Mucosa of rectum (tissue), 2 donors: ENCODE measurements around the gene GPX3.

Experiments
- H3K27ac ChIP-seq, 2 donors: one replicate each; pipeline ENCODE4 v1.7.0; 2013; ENCODE audit warnings: inconsistent platforms in 2 of 2, low read depth in 2 of 2, low read length in 2 of 2
- H3K27me3 ChIP-seq, 2 donors: one replicate each; pipeline ENCODE4 v1.7.0; 2013; ENCODE audit warnings: low read length in 2 of 2; ENCODE audit not compliant: control insufficient read depth in 2 of 2, insufficient read depth in 2 of 2
- H3K36me3 ChIP-seq, 2 donors: one replicate each; pipeline ENCODE4 v1.7.0; 2013; ENCODE audit warnings: low read length in 2 of 2; ENCODE audit not compliant: control insufficient read depth in 2 of 2, insufficient read depth in 2 of 2
- H3K4me1 ChIP-seq, 2 donors: one replicate each; pipeline ENCODE4 v1.7.0; 2013; ENCODE audit warnings: low read length in 2 of 2, mild to moderate bottlenecking in 1 of 2; ENCODE audit not compliant: control insufficient read depth in 2 of 2, insufficient read depth in 2 of 2
- H3K4me3 ChIP-seq, 2 donors: one replicate each; pipeline ENCODE4 v1.7.0; 2013; ENCODE audit warnings: low read length in 2 of 2
- H3K9ac ChIP-seq, 2 donors: one replicate each; pipeline ENCODE4 v1.7.0; 2013; ENCODE audit warnings: low read length in 2 of 2, low read depth in 1 of 2, mild to moderate bottlenecking in 1 of 2
- H3K9me3 ChIP-seq, 2 donors: one replicate each; pipeline ENCODE4 v1.7.0; 2013; ENCODE audit warnings: low read length in 2 of 2; ENCODE audit not compliant: control insufficient read depth in 2 of 2
- donor health status: healthy.
- donor health status: Normal muscosa, but diverticular disease.

Gene GPX3

DNA sequence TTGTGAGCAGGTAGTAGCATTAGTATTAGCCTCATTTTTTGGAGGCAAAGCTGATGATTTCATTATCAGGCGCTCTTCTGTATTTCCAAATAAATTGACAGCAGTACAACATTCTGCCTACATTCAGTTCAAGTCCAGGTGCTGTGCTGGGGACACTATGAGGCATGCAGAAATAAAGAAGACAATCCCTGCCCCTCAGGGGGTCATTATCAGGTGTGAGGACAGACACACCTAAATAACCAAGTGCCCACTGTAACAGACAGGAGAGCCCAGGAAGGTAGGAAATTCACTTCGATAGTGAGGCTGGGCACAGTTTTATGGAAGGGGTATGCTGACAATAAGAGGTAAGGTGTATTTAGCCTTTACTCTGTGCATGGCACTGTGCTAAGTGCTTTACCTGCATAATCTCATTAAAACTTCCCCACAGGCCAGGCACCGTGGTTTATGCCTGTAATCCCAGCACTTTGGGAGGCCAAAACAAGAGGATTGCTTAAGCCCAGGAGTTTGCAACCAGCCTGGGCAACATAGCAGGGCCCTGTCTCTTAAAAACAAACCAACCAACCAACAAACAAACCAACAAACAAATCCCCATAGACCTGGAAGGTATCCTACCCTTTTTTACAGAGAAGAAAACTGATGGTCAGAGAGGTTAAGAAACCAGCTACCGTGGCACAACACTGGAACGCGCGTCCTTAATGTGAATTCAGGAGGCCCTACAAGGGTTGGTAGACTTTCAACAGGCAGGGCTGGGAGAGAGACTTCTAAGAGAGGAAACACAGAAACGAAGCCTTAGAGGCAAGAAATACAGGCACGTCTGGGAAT lies 17.5 kb upstream of the GPX3 start:
- H3K4me1 ChIP-seq, result peaks cover 18 to 27% of the 10 kb centered on the region in 2 donors
- H3K4me3 ChIP-seq, result no peak overlapping the region
- peak overlapping the region in 1 of 2 donors; percentile 38 for H3K27ac ChIP-seq
- H3K9ac ChIP-seq, result no peak overlapping the region
- H3K9me3 ChIP-seq, result no peaks in the 10 kb centered on the region
- no peaks in the 10 kb centered on the region for H3K36me3 ChIP-seq
- H3K27me3 ChIP-seq, result peaks cover 0 to 3% of the 10 kb centered on the region in 2 donors

DNA sequence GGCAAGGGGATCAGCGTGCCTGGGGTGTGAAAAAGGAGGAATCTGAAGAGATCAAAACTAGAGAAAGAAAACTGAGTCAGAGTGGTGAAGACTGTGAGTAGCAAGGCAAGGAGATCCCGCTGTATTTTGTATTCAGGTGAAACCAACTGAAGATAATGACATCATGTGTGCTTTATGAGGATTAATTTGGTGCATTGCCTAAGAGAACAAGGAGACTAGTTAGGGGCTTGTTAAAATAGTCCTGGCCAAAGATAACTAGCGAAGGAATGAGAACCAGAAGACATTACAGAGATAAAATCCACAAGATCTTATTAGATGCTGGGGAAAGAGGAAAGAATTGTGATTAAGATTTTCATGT lies 16.9 kb upstream of the GPX3 start:
- Histone ChIP-seq H3K4me1 (peaks cover 23 to 27% of the 10 kb centered on the region in 2 donors), H3K27me3 (peaks cover 0 to 3% of the 10 kb centered on the region in 2 donors)

DNA sequence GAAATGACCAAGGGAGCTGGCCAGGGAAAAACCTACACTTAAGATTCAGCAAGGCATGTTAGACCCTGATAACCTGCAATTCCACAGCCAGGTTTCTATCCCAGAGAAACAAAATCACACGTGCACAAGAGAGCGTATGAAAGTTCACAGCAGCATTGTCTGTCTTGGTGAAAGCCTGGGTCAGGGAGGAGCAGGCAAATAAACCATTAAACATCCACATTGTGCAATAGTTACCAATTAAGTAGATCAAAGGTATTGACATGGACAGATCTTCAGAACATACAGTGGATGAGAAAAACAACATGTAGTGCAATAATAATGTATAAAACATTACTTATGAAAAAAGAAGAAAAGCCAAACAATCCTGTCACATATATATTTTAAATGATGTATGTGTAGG lies 15.9 kb upstream of the GPX3 start:
- Histone ChIP-seq H3K4me1 (peaks cover 23 to 27% of the 10 kb centered on the region in 2 donors), H3K9ac (no peak overlapping the region), H3K27ac (no peak overlapping the region), H3K27me3 (peaks cover 0 to 2% of the 10 kb centered on the region in 2 donors), H3K36me3 (no peaks in the 10 kb centered on the region), H3K9me3 (no peaks in the 10 kb centered on the region), H3K4me3 (no peak overlapping the region)

More for the DNA sequence above, 16.9 kb upstream of the GPX3 start:
- Histone ChIP-seq H3K27ac (peak overlapping the region in 1 of 2 donors; percentile 38), H3K4me3 (no peak overlapping the region), H3K36me3 (no peaks in the 10 kb centered on the region), H3K9ac (no peak overlapping the region), H3K9me3 (no peaks in the 10 kb centered on the region)

DNA sequence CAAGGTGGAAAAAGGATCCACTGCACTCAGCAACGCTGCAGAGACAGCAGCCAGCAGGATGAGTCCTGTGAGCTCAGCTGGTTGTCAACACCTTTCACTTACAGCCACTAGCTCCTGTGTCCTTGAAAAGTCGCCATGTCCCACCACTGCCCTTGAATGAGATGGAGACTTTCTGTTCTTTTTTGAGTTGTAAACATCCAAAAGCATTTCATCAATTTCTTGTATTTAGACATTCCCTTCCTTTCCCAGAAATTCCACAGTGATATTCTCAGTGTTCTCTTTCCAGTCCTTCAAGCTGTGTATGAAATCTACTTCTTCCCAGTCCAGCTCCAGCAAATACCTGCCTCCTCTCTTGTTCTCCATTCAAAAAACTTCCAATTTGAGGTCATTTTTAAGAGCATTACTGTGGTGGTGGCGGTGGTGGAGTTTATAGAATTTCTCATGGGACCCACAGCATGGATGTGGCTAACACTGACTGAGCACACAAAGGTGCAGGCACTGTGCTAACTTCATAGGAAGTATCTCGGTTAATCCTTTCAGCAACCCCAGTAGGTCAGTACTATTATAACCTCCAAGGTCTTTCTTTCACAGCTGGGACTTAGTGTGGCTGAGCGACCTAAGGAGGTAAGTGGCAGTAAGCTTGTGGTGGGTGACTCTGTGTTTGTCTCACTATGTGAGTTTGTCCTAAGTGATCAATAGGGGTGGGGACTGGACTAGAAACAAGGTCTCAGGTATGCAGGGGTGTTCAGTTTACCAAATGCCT lies 15.0 kb upstream of the GPX3 start:
- Histone ChIP-seq H3K36me3 (no peaks in the 10 kb centered on the region), H3K4me1 (peaks cover 23 to 27% of the 10 kb centered on the region in 2 donors), H3K9me3 (no peaks in the 10 kb centered on the region), H3K27me3 (no peaks in the 10 kb centered on the region), H3K9ac (peak overlapping the region in 1 of 2 donors; percentile 21), H3K27ac (peak overlapping the region; percentile 74 to 81), H3K4me3 (no peak overlapping the region)

DNA sequence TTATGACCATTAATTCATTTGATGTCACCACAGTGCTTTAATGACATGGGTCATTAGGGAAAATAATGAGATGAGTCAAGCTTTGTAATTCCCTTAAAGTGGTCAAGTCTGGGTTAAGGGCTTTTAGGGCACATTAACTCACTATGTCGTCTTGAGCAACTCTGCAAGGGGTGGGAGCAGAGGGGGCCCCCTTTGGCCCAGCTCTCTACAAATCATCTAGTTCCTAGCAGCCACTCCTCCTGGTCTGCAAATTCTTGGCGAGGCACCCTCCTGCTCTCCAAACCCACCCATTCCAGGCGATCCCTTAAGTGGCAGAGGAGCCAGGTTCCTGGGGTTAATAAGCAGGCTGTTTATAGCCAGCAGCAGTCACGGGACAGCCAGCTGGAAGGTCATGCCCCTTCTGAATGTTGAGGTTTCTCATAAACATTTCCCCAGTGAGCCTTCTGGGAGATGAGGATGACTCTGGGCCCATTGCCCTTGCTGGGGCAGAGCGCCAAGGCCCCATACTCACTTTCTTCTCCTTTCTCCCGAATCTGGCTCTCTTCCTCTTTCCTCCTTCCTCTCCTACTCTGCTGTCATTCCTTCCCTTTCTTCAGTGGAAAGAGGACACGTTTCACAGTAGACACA lies 14.3 kb upstream of the GPX3 start:
- Histone ChIP-seq H3K27me3 (no peaks in the 10 kb centered on the region), H3K4me3 (no peak overlapping the region), H3K9me3 (no peaks in the 10 kb centered on the region), H3K4me1 (peaks cover 23 to 27% of the 10 kb centered on the region in 2 donors), H3K27ac (peak overlapping the region; percentile 74 to 81), H3K9ac (peak overlapping the region in 1 of 2 donors; percentile 36), H3K36me3 (no peaks in the 10 kb centered on the region)

DNA sequence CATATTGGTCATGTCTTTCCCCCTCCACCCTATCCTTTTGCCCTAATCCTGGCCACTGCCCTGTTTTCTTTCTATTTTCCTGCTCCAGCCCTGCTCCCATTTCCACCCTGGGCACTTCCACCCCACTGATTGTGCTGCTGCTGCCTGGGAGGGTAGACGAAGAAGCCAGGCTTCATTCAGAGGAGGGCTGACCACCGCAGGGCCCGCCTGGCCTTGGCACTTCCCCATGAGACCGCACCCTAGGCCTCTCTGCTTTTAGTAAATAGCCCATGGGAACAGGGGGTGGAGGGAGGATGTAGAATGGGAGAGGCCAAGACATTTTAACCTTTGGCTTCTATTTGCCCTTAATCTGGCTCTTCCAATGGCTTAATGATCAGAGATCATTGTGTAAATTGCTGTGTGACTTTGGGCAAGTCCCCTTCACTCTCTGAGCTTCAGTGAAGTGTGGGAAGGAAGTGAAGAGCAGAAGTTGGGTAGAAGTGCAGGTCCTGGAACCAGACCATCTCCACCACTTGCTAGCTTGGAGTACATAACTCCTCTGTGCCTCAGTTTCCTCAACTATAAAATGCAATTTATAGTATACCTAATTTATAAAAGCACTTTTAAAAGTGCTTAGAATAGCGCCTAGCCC lies 13.6 kb upstream of the GPX3 start:
- Histone ChIP-seq H3K27ac (peak overlapping the region; percentile 74 to 76), H3K36me3 (no peaks in the 10 kb centered on the region), H3K9me3 (no peaks in the 10 kb centered on the region), H3K4me1 (peaks cover 23 to 27% of the 10 kb centered on the region in 2 donors), H3K9ac (peak overlapping the region in 1 of 2 donors; percentile 36), H3K4me3 (peak overlapping the region in 1 of 2 donors; percentile 3), H3K27me3 (no peaks in the 10 kb centered on the region)

DNA sequence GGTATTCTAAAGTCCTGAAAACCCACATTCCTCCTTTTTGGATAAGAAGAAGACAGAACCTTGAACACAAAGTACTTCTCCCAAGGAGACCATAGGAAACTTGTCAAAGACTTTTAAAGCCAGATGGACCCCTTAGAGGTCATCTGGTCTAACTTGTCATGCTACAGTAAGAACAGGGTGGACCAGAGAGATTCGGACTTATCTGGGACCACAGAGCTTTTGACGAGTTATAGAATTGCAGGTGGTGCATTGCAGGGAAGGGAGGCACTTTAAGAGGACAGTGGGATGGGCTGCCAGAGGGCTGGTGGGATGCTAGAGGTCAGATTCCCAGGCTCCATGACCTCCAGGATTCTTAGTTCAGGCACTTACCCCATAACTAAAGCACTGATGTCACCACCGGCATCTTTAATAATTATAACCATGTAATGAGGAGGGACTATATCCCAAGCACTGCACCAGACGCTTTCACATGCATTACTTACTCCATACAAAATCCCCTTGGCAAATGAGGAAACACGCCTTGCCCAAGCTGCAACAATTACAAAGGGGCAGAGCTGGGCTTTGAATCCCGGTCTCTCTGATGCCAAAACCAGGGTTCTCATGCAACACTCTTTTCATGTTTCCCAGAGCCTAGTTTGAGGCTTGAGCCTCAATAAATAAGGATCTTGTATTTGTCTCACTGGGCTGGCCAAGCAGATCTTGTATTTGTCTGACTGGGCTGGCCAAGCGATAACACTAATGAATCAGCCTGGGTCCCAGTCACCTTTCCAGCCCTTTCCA lies 12.8 kb upstream of the GPX3 start:
- H3K4me3 ChIP-seq, result no peak overlapping the region
- H3K4me1 ChIP-seq, result peaks cover 23 to 27% of the 10 kb centered on the region in 2 donors
- no peaks in the 10 kb centered on the region for H3K9me3 ChIP-seq
- no peak overlapping the region for H3K9ac ChIP-seq
- peak overlapping the region in 1 of 2 donors; percentile 41 for H3K27ac ChIP-seq
- no peaks in the 10 kb centered on the region for H3K36me3 ChIP-seq
- H3K27me3 ChIP-seq, result no peaks in the 10 kb centered on the region

DNA sequence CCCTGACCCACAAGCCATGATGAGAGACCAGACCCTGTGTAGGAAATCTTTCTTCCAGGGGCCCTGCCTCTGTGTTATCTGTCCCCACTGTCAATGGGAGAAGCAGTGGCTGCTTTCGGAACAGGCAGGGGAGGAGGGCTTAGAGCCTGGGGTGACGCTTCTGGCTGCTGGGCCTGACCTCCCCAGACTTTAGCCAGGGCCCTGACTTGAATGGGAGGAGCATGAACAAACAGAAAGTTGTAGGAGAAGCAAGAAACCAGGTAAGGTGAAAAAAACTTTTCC lies 12.2 kb upstream of the GPX3 start:
- H3K4me1 ChIP-seq, result peaks cover 23 to 27% of the 10 kb centered on the region in 2 donors
- peak overlapping the region in 1 of 2 donors; percentile 41 for H3K27ac ChIP-seq
- H3K27me3 ChIP-seq, result no peaks in the 10 kb centered on the region
- no peaks in the 10 kb centered on the region for H3K9me3 ChIP-seq
- H3K9ac ChIP-seq, result no peak overlapping the region
- H3K36me3 ChIP-seq, result no peaks in the 10 kb centered on the region
- H3K4me3 ChIP-seq, result no peak overlapping the region

DNA sequence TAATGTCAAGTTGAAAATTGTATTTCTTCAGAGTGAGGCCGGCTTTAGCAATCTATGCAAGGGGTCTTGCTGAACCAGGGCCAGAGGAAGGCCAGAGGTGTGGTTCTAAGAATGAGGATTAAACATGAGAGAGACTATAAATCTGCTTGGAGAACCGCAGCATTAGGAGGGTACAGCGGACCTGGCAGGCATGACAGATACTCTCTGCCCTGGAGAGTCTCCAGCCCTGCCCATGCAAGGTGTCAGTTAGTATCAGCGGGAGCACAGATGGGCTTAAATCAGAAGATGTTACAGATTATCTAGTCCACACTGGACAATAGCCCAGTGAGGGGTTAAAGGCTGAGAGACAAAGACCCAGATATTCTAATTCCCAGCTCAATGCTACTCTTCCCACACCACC lies 11.5 kb upstream of the GPX3 start:
- Histone ChIP-seq H3K4me1 (peaks cover 23 to 27% of the 10 kb centered on the region in 2 donors), H3K9ac (no peak overlapping the region), H3K36me3 (no peaks in the 10 kb centered on the region), H3K27me3 (no peaks in the 10 kb centered on the region), H3K4me3 (no peak overlapping the region), H3K27ac (no peak overlapping the region), H3K9me3 (no peaks in the 10 kb centered on the region)
